ENCODE data around the gene EDN1.

Gene EDN1

GRCh38 chr6:12270551-12271230 is 19.5 kb upstream of the EDN1 start:
- TF ChIP-seq CTCF (IDR thresholded peaks at IDR 0.05): no peak

DNA sequence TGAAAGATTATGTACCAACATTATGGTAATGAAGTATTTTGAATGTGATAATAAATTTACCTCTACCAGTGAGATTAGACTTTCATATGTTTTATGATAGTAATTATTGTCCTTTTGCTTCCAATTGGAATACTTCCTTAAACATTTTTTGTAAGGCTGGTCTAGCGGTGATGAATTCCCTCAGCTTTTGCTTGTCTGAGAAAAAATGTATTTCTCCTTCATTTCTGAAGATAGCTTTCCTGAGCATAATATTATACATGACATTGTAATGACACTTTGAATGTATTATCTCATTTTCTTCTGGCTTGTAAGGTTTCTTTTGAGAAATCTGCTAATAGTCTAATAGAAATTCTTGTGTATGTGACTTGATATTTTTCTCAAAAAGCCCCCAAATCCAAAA is 18.6 kb upstream of the EDN1 start:
- TF ChIP-seq CTCF (IDR thresholded peaks at IDR 0.05): no peak

- no peak for TF ChIP-seq CTCF (IDR thresholded peaks at IDR 0.05)
Observed at GRCh38 chr6:12271997-12272396, 18.2 kb upstream of the EDN1 start.

DNA sequence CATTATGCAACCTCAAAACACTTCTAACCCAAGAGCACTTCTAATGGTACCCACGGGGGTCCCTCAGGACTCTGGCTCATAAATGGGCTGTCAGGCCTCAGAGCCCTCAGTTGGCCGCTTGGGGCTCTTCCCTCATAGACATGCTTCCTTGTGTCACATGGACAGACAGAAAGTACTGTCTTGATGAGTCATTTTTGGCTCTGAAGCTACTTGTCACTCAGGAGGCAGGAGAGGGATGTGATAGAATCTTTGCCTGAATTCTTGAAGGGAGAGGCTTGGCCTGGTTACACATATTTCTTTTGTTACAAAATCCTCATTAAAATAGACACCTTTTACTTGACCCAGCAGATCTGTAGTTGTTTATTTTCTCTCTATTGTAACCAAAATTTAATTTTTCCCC is 15.1 kb upstream of the EDN1 start:
- TF ChIP-seq CTCF (IDR thresholded peaks at IDR 0.05): no peak

DNA sequence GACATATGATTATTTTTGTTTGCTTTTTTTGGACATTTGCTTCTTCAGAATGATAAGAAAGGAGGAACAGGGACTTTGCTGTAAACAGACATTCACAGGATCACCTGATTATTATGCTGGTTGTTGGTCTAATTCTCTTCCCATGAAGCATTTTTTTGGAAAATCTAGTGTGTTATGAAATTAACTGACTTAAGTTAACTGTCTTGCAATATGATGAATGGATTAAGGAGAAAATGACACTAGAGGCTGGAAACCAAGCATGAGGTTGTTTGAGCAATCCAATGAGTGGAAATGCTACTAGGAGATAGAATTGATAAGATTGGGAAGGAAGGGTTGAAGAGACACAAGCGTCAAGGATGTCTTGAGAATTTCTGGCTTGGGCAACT is 13.2 kb upstream of the EDN1 start:
- TF ChIP-seq CTCF (IDR thresholded peaks at IDR 0.05): no peak

DNA sequence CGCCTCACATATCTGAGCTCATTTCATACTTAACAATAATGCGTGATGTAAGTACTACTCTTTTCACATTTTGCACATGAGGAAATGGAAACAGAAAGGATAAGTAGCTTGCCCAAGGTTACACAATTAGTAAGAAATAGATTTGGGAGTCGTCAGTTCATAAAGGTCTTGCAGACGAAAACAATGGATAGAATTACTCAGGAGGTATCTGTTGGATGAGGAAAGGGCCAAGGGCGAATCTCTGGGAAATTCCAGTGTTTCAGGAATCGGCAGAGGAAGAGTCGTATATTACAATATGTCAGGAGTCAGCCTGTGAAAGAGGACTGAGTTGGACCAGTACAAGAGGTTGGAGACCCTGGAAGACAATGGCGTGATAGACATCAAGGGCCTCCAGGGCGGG is 12.8 kb upstream of the EDN1 start:
- no peak for TF ChIP-seq CTCF (IDR thresholded peaks at IDR 0.05)

DNA sequence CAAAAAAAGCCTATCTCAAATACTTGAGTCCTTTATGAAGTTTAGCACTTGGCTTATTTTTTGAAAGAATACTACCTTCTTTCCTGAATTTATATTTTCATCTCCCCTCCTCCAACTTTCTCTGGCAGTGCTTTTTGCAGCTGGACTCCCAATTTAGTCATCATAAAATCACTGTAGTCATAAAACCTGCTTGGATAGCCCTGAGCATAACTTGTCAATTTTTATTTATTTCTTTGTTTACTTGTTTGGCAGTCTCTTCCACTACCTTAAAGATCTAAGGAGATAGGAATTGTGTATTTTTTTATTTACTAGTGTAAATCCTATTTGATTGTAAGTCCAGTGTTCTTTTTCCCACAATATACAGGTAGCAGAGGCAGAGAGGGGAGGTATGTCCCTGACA is 11.2 kb upstream of the EDN1 start:
- TF ChIP-seq CTCF (IDR thresholded peaks at IDR 0.05): no peak
